ENCODE data around the gene IER2. TPM values are rescaled to one million over a fixed set of nuclear protein-coding genes. Genes with fewer than 3 reads are reported as not detected.

Gene IER2
- total and polyA plus RNA-seq, 2 donors (not counting 3 experiments of a cell fraction or from before 2014, with no cell fraction given), result 60.6 to 81.6 TPM

- no peaks in the 10 kb centered on the region for H3K27me3 ChIP-seq (ENCODE audit: control insufficient read depth in 2 of 2, insufficient read depth in 2 of 2, low read length in 2 of 2)
- ChIA-PET CTCF (no interaction called here), POLR2A (interaction anchor here (0.6 kb wide), 1 partner anchor 315 kb away, joined by 4 read pairs; no protein-coding TSS in a partner anchor)
- peaks cover 18% of the 10 kb centered on the region for H3K4me1 ChIP-seq (ENCODE audit: control insufficient read depth, extremely low read depth, insufficient read depth, low read length)
- H4K20me1 ChIP-seq (replicated peaks; ENCODE audit: control insufficient read depth, extremely low read depth, insufficient read depth, low read length), result no peaks in the 10 kb centered on the region
- no TSS peak for BruUV-seq (replicated peaks)
- H3K9me3 ChIP-seq (replicated peaks; ENCODE audit: control insufficient read depth, insufficient read depth, low read length), result no peaks in the 10 kb centered on the region
- FAIRE-seq, result peak; percentile 98
- peak overlapping the region; percentile 23 for H3K4me2 ChIP-seq (ENCODE audit: insufficient read depth, low read length)
- H3K9me1 ChIP-seq (replicated peaks; ENCODE audit: control insufficient read depth, extremely low read depth, insufficient read depth, low read length), result no peaks in the 10 kb centered on the region
- DNase-seq (ENCODE audit: low read depth, low spot score), result peak; percentile 83
- intact Hi-C loops (cut with micrococcal nuclease), result no loop called here
- peak overlapping the region; percentile 12 for H3K9ac ChIP-seq (replicated peaks; ENCODE audit: extremely low read depth, insufficient read depth, low read length)
- H2AFZ ChIP-seq (ENCODE audit: low read depth, low read length), result peak overlapping the region; percentile 59
- no peak overlapping the region for H3K4me3 ChIP-seq (replicated peaks in 1 of 3; ENCODE audit: insufficient read depth in 1 of 3, low read depth in 1 of 3, low read length in 3 of 3)
- no peaks in the 10 kb centered on the region for H3K79me2 ChIP-seq (ENCODE audit: control insufficient read depth, insufficient read depth, low read length)
- H3K36me3 ChIP-seq (ENCODE audit: control insufficient read depth in 2 of 2, extremely low read depth in 1 of 2, insufficient read depth in 2 of 2, low read length in 2 of 2), result no peaks in the 10 kb centered on the region
- peak overlapping the region; percentile 71 for H3K27ac ChIP-seq (ENCODE audit: insufficient read depth, low read depth, low read length)
- peak; percentile 74 for TF ChIP-seq FOS (IDR thresholded peaks at IDR 0.05; ENCODE audit: borderline replicate concordance, insufficient read depth, low read length)
- TF ChIP-seq POLR2A (IDR thresholded peaks at IDR 0.05; ENCODE audit: low read depth, low read length), result no peak
- peak; percentile 49 for TF ChIP-seq JUN (IDR thresholded peaks at IDR 0.05; ENCODE audit: borderline replicate concordance, insufficient read depth, insufficient read length, low read depth)
- TF ChIP-seq GATA2 (IDR thresholded peaks at IDR 0.05; ENCODE audit: insufficient read depth, insufficient read length, low read depth, low read length), result peak; percentile 99
- TF ChIP-seq POLR2AphosphoS5 (IDR thresholded peaks at IDR 0.05; ENCODE audit: insufficient read depth, low read depth, low read length), result peak; percentile 59
- TF ChIP-seq MYC (IDR thresholded peaks at IDR 0.05; ENCODE audit: low read depth, low read length), result peak; percentile 65
- TF ChIP-seq EZH2 (IDR thresholded peaks at IDR 0.05; ENCODE audit: borderline replicate concordance, low read depth, low read length, severe bottlenecking), result no peak
- dilution Hi-C loops (cut with MboI; ENCODE audit: extremely low pct_ligation_motif_present, low sequenced_read_pairs), result no loop called here
Observed at GRCh38 chr19:13172346-13173138, 22.3 kb downstream of the IER2 start.

All from endothelial cell of umbilical vein (primary cell).